Right renal cortex interstitium (tissue), 3 donors: ENCODE measurements around the gene ANP32A. TPM values are rescaled to one million over a fixed set of nuclear protein-coding genes. Genes with fewer than 3 reads are reported as not detected.

Source experiments
- DNase-seq, 3 donors: peaks; one replicate each; pipeline ENCODE4 v3.0.0-alpha.2; 2013; ENCODE audit warnings: low read depth in 3 of 3, low spot score in 2 of 3
- polyA plus RNA-seq, 3 donors: library from polyadenylated mRNA; unstranded; fragments of 120-200 nt; gene quantifications; one replicate each; pipeline ENCODE4 v1.2.1, GENCODE V29; 2013; ENCODE audit not compliant: insufficient read length in 3 of 3

The ANP32A gene
- polyA plus RNA-seq, 3 donors = 303 to 333 (median 312) TPM

DNA sequence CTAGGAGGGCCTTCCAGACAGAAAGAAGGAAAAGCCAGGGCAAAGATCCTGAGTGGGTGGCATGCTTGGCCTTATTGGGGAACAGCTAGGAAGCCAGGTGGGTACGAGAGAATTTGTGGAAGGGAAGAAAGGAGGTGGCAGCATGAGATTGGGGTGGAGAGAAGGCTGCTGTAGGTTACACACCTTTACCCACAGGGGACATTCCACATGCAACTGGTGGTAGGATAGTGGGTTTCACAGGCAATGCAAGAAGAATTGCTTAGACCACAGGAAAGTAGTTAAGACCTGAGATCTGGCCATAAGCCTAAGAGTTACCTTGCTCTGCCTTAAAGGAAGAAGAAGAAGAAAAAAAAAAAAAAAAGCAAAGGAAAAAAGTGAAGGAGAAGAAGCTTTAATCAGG lies 19.8 kb downstream of the ANP32A start:
- no peak for DNase-seq

DNA sequence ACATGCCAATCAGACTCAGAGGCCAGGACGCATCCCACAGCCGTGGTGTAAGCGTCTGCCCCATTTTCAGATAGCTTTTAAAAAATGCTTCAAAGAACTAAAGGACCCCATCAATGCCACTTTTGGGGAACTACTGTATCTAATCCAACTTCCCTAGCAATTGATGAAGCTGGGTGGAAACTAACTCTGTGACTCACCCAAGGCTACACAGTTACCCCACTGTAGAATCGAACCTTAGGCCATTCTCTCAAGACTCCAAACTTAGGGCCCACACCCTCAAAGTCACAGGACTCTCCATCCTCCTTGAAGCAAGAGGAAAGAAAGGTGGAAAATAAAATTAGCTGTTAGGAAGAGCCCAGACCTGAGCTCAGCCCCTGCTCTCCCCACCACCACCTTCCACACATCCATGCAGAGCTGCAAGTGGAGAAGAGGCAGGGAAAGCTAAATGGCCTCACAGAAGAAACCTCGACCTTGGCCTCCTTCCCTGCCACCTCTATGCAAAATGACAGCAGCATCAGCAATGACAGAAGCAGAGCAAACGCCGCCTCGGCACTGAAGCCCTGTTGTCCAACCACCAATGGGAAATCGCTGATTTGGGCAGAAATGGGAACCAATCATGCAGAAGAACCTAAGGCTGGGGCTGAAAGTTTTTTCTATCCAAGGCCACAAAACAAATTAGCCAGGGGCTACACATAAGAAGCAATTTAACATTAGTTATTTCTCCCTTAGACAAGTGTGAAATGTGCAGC lies 22.2 kb downstream of the ANP32A start:
- no peak for DNase-seq

- DNase-seq = no peak
Measured at GRCh38 chr15:68797599-68798345, 22.9 kb downstream of the ANP32A start.

DNA sequence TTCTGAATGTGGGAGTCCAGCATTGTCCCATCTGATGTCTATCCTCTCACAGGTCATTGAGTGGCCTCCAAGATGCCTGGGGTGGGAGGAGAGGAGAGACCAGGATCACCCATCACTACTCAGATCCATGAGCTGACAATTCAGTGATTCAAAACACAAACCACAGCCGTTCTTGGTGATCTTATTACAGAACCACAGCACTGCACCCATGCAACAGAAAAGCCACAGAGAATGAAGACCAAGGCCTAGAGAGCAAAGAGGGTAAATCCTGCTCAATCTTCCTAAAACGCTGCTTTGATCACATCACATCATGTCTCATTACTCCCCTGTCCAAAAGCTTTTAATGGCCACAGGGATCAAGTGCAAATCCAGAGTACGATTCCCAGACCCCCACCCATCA lies 23.5 kb downstream of the ANP32A start:
- no peak for DNase-seq

DNA sequence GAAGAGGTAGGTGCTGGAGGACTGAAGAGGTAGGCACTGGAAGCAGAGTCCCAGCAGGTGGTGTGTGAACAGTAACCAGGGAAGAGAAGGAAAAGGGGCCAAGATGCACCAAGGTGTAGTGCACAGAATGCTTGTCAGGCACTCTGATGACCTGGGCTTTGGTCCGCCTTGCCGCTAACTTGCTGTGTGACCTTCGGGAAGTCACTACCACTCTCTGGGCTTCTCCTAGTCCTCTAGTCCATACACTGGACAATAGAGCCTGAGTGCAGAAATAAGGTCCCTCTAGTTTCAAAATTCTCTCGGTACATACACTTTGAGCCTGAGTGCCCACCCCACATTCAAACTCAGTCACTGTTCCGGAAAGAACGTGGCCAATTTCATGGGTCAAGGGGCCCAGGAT lies 24.1 kb downstream of the ANP32A start:
- no peak for DNase-seq

GRCh38 chr15:68795298-68795848 lies 25.3 kb downstream of the ANP32A start:
- DNase-seq = peak; percentile 60 to 78 (median 72)

DNA sequence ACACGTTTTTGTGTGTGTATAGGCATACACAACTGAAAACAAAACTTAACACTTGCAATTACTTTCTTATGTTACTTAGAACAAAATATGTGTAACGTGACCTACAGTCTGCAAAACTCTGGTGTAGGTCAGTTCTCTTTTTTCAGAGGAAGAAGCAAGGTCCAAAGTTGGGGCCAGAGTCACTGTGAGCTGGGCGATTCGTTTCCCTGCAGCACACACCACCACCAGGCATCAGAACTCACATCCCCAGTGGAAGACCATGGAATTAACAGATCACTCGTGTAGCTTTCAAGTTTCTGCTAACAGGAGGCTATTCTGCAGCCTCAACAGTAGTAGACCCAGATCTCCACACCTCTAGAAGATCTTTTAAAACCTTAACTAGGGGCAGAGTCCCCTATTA lies 25.8 kb downstream of the ANP32A start:
- DNase-seq = no peak

DNA sequence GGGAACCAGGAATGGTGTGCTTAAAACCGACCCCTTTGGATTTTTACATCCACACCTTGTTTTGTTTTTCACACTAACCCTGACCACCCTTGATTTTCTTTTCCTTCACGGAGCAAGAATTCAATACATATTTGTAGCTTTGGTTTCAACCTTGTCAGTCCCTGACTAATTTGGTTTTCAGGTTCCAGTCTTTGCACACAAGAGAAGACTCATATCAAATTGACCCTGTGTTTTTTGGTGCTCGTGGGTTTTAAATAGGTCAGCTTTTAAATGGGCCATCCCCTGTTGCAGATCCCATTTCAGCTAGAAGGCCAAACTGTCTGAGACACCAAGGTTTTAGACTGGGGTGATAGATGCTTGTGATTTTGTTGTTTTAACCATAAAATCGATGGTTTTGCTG lies 26.4 kb downstream of the ANP32A start:
- no peak for DNase-seq

- DNase-seq = no peak
Measured at GRCh38 chr15:68793776-68794175, 26.9 kb downstream of the ANP32A start.

DNA sequence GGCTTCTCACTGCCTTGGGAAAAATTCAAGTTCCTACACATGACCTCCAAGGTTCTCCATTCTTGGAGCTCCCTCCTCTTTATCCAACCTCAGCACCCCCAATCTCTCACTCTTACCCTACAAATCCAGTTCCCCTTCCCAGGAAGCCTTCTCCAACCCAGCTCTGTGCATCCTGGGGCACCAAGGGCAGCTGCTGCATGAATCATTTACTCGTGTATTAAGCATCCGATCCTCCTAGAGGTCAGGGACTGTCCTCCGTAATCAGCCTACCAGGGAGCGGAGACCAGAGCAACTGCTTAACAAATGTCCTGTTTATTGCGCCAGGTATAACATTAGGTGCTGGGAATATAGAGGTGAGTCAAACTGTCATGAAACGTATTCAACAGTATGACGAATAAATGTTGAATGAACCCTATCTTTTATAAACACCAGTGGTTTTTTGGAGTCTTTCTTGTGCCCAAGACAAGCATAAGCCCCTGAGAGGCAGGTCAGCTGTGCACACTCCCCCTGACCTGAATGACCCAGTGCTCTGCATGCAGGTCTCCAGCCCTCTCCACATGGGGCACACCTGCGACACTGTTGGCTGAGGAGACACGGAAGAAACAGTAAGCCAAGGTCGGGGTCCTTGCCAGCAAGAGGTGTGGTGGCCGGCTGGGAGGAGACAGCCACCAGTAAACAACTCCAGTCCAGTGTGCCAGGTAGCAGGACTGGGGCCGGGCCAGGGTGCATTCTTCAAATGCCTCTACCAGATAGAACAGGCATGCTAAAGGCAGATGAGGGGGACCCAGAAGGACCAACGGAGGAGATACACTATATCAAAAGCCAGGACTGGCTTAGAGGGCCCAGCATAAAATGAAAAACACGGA lies 27.6 kb downstream of the ANP32A start:
- no peak for DNase-seq

DNA sequence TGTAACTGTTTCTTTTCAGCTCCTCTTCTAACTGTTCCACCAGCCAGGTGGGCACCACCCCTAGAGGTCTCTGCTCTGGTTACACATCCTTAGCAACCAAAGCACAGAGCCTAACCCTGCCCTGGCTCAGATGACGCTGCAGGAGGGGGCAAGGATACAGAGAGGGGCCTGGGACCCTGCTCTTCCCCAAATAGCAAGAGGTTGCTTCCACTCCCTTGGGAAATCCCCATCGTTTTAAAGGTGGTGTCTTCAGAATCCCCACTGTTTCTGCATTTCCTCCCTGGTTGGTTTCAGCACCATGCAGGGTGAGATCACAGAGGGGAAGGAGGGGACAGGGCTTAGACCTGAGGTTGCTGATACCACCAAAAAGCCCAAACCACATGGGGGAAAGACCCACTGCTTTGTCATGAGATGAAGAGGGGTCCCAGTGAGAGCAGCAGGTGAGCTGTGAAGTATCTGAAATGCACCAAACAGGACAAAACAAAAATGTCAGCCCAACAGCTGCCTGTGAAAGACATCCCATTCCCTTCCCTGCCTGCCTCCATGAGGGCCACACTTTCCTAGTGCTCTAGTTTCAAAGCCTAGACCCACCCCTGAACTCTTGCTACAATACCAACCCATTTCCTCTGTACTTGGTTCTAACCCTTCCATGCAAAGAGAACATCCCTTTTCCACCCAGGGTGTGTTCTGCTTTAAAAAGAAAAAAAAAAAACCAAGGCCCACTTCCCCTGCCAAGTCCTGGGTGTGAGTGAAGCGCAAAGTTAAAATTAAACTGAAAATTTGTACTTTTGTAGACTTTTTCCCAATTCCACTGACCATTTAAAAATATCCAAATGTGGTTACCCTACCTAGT lies 29.0 kb downstream of the ANP32A start:
- DNase-seq = no peak

DNA sequence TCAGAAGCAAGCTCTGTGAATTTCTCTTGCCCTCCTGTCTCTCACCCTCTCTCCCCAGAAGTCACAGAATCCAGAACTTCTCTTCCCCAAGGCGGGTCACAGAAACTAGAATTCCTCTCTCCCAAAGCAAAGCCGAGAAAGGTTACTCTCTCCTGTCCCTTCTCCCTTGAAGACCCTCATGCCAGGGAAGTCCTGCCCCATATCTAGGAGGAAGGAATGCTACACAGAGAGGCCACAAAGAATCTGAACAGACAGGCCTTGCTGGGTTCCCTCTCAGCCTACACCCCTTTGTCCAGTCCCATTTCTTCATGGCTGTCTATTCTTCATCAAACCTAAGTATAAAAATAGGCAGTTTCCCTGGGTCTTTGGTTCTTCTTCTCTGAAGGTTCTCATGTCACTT lies 29.8 kb downstream of the ANP32A start:
- DNase-seq = no peak

DNA sequence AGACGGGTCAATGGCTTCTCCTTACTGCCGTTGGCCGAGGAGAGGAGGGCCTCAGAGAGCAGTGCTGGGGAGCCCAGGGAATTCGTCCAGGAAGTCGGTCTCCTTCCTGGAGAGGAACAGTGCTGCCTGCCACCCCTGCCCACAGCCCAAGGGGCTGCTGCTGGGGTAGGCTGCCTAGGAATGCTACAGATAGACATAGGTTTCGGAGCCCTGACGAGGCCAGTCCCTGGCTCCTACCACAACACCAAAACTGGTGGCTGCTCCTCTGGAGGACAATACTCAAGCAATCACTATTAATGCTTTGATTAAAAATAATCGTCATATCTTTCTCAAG lies 30.5 kb downstream of the ANP32A start:
- DNase-seq = no peak

DNA sequence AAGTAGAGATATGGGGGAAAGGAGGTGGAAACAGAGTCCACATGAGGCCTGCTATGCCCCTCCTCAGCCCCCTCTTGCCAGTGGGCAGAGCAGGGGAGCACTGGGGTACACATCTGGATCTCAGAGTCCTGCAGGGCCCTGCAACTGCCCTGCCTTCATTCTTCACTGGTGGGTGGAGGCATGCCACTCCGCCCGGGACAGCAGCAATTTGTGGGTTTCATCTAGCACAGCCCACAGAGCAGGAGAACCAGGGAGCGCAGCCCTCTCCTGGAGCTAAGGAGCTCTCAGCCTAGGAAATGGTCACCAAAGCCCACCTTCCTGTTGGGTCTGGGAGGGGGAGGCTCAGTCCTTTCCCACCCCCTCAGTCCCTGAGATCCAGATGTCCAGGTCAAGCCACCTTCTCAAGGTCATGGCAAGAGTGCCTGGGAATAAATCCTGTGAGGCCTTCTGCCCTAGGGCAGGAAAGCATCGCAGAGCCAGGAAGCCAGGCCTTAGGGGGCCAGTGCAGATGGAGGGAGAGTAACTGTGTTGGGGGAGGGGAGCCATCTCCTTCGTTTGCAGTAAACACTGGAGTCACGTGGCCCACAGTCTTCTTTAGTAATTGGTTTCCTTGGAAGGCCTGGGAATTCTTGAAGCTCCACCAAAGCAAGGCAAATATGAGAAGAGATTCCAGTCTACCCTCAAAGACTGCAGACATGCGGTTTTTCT lies 31.0 kb downstream of the ANP32A start:
- no peak for DNase-seq

GRCh38 chr15:68789091-68789490 lies 31.6 kb downstream of the ANP32A start:
- DNase-seq = no peak

DNA sequence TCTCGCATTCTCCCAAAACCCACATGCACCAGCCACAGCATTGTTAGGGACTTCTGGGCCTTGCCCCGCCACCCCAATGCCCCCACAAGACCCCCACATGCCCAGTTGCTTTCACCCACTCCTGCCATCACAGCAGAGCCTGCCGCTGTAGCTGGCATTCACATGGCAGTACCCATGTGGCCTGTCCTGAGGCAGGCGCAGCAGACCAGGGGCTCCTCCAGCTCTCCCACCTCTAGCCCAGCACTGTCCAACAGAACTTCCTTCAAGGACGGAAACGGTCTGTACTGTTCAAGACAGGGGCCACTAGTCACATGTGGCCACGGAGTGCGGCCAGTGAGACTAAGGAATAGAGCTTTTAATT lies 32.5 kb downstream of the ANP32A start:
- no peak for DNase-seq

GRCh38 chr15:68787609-68788263 lies 33.0 kb downstream of the ANP32A start:
- DNase-seq = no peak

DNA sequence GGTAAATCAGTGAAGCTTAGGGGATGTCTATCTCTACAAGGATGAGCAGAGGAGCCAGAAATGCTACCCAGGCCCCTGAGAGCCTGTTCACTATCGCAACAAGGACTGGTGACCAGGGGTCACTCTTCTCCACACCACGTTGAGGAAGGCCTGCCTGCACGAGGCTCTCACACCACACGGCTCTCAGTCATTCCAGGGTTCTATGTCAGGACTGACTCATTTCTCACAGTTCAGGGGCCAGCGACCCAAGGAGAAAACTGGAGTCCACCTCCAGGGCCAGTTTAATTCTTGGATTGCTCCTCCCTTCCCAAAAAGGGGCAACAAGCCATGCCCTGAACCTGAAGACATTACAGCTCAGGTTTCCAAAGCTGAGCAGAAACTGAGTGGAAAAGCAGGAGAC lies 33.9 kb downstream of the ANP32A start:
- DNase-seq = no peak

DNA sequence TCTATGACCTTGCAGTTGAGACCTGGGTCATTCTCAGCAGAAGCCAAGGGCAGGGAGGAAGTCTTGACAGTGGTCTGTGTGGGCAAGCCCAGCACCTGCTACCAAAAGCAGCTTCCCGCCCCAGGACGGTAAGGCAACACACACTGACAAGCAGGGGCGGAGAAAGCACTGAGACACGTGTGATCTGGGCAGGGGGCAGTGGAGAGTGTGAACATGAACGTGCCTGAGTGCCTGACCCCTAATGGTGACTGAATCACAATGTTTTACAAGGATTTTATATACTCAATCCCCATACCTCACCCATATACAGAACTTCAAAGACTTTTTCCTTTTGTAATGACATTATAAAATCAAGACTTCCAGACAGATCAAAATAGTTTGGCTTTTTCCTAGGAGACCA lies 35.2 kb downstream of the ANP32A start:
- no peak for DNase-seq
